ENCODE data around the gene AP4E1.
"Not testable (repeated sequence)": the region's sequence is repeated elsewhere in the genome, so short reads cannot be mapped to it uniquely, and the experiment has no call there.

AP4E1 gene

DNA sequence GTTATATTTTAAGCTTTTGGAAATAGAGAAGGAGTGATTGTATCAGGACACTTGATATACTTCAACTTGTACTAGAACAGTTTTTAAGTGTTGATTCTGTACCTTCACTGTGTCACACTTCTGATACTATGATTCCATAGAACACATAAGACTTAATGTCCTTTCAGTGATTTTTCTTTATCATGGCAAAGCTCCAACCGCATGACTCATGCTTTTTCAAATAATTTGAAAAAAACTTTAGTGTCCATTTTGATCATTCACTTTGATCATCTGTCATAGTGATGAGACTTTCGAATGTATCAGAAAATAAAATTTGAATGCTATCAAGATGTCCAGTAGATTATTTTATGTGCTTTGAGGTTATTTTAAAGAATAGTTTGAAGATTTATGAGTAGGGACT is 32.0 kb downstream of the AP4E1 start:
- H3K36me3 ChIP-seq (ENCODE audit: control insufficient read depth, insufficient read depth, low read length), result peaks cover 6% of the 10 kb centered on the region
- no peak for DNase-seq (ENCODE audit: extremely low read depth, insufficient read length)
- no peak for TF ChIP-seq CTCF (IDR thresholded peaks at IDR 0.05; ENCODE audit: insufficient read depth, low read length, poor library complexity, severe bottlenecking)
- no peak overlapping the region for H3K4me3 ChIP-seq (replicated peaks; ENCODE audit: low read depth, low read length)
- H3K27me3 ChIP-seq (replicated peaks; ENCODE audit: control insufficient read depth, insufficient read depth, low read length), result no peaks in the 10 kb centered on the region

DNA sequence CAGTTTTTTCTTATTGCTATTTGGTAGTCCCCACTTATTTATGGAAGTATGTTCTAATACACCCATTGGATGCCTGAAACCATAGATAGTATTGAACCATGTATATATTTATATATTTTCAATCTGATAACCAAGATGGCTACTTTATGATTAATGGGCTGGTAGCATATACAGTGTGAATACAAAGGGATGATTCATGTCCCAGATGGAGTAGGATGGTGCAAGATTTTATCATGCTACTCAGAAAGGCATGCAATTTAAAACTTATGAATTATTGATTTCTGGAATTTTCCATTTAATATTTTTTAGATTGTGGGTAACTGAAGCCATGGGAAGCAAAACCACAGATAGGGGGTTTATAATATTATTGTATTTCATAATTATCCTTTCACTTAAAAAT is 35.2 kb downstream of the AP4E1 start:
- DNase-seq (ENCODE audit: extremely low read depth, insufficient read length), result no peak
- H3K36me3 ChIP-seq (ENCODE audit: control insufficient read depth, insufficient read depth, low read length), result peaks cover 1% of the 10 kb centered on the region
- H3K27me3 ChIP-seq (replicated peaks; ENCODE audit: control insufficient read depth, insufficient read depth, low read length), result no peaks in the 10 kb centered on the region
- no peak for TF ChIP-seq CTCF (IDR thresholded peaks at IDR 0.05; ENCODE audit: insufficient read depth, low read length, poor library complexity, severe bottlenecking)
- H3K4me3 ChIP-seq (replicated peaks; ENCODE audit: low read depth, low read length), result no peak overlapping the region

GRCh38 chr15:50944672-50945071 is 36.2 kb downstream of the AP4E1 start:
- H3K36me3 ChIP-seq (ENCODE audit: control insufficient read depth, insufficient read depth, low read length), result peaks cover 1% of the 10 kb centered on the region
- TF ChIP-seq CTCF (IDR thresholded peaks at IDR 0.05; ENCODE audit: insufficient read depth, low read length, poor library complexity, severe bottlenecking), result no peak
- H3K27me3 ChIP-seq (replicated peaks; ENCODE audit: control insufficient read depth, insufficient read depth, low read length), result no peaks in the 10 kb centered on the region
- no peak overlapping the region for H3K4me3 ChIP-seq (replicated peaks; ENCODE audit: low read depth, low read length)
- DNase-seq (ENCODE audit: extremely low read depth, insufficient read length), result no peak

DNA sequence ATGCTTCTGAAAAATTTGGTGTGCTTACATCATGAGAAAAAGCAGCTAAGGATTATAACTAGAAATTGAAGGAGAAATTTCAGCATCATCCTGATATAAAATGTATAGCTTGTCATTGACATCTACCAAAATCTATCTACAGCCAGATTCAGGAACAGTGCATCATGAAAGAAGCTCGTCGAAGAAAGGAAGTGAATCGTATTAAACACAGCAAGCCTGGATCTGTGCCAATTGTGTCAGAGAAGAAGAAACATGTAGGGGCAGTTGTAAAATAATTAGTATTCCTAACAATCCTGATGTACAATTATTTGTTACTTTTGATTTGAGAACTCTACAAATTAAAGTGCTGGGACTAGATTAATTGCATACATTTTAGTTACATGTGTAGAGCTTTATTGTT is 37.2 kb downstream of the AP4E1 start:
- no peak for DNase-seq (ENCODE audit: extremely low read depth, insufficient read length)
- H3K36me3 ChIP-seq (ENCODE audit: control insufficient read depth, insufficient read depth, low read length), result peaks cover 1% of the 10 kb centered on the region
- no peak overlapping the region for H3K4me3 ChIP-seq (replicated peaks; ENCODE audit: low read depth, low read length)
- no peaks in the 10 kb centered on the region for H3K27me3 ChIP-seq (replicated peaks; ENCODE audit: control insufficient read depth, insufficient read depth, low read length)
- no peak for TF ChIP-seq CTCF (IDR thresholded peaks at IDR 0.05; ENCODE audit: insufficient read depth, low read length, poor library complexity, severe bottlenecking)

DNA sequence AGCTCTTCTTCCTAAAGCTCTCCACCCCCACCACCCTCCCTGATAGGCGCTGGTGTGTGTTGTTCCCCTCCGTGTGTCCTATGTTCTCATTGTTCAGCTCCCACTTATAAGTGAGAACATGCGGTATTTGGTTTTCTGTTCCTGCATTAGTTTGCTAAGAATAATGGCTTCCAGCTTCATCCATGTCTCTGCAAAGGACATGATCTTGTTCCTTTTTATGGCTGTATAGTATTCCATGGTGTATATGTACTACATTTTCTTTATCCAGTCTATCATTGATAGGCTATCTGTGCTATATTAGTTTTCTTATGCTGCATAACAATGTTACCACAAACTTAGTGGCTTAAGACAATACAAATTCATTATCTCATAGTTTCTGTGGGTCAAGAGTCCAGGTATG is 42.3 kb downstream of the AP4E1 start:
- H3K27me3 ChIP-seq (replicated peaks; ENCODE audit: control insufficient read depth, insufficient read depth, low read length); H3K36me3 ChIP-seq (ENCODE audit: control insufficient read depth, insufficient read depth, low read length); DNase-seq (ENCODE audit: extremely low read depth, insufficient read length); H3K4me3 ChIP-seq (replicated peaks; ENCODE audit: low read depth, low read length): not testable (repeated sequence)

DNA sequence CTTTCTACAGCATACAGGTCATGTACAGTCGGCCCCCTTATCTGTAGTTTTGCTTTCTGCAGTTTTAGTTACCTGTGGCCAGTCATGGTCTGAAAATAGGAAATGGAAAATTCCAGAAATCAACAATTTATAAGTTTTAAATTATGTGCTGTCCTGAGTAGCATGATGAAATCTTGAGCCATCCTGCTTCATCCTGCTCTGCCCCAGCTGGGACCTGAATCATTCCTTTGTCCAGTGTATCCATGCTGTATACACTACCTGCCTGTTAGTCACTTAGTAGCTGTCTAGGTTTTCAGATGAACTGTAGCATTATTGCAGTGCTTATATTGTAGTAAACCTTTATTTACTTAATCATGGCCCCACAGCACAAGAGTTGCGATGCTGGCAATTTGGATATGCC is 44.8 kb downstream of the AP4E1 start:
- Histone ChIP-seq H3K27me3 (replicated peaks; ENCODE audit: control insufficient read depth, insufficient read depth, low read length) (no peaks in the 10 kb centered on the region), H3K4me3 (replicated peaks; ENCODE audit: low read depth, low read length) (no peak overlapping the region), H3K36me3 (ENCODE audit: control insufficient read depth, insufficient read depth, low read length) (peaks cover 14% of the 10 kb centered on the region)
- no peak for DNase-seq (ENCODE audit: extremely low read depth, insufficient read length)
- no peak for TF ChIP-seq CTCF (IDR thresholded peaks at IDR 0.05; ENCODE audit: insufficient read depth, low read length, poor library complexity, severe bottlenecking)

GRCh38 chr15:50954837-50955236 is 46.4 kb downstream of the AP4E1 start:
- peaks cover 14% of the 10 kb centered on the region for H3K36me3 ChIP-seq (ENCODE audit: control insufficient read depth, insufficient read depth, low read length)
- not testable (repeated sequence) for H3K27me3 ChIP-seq (replicated peaks; ENCODE audit: control insufficient read depth, insufficient read depth, low read length); DNase-seq (ENCODE audit: extremely low read depth, insufficient read length); H3K4me3 ChIP-seq (replicated peaks; ENCODE audit: low read depth, low read length)

All from GM06990 (cell line).